B cell (primary cell): ENCODE results near the gene SLC26A8.

Experiments used
- EZH2 ChIP-seq: IDR thresholded peaks from 2 replicates; pipeline ENCODE4 v1.6.1; 2012; ENCODE audit warnings: borderline replicate concordance, low read depth, mild to moderate bottlenecking, moderate library complexity, low read length; ENCODE audit not compliant: insufficient read depth, poor library complexity, severe bottlenecking
- TF ChIP-seq, protein P1 (sequence below): fragments of 200-600 bp; IDR thresholded peaks from one replicate; pipeline ENCODE4 v1.8.0; 2022; ENCODE audit warnings: antibody characterized with exemption, mild to moderate bottlenecking

DNA sequence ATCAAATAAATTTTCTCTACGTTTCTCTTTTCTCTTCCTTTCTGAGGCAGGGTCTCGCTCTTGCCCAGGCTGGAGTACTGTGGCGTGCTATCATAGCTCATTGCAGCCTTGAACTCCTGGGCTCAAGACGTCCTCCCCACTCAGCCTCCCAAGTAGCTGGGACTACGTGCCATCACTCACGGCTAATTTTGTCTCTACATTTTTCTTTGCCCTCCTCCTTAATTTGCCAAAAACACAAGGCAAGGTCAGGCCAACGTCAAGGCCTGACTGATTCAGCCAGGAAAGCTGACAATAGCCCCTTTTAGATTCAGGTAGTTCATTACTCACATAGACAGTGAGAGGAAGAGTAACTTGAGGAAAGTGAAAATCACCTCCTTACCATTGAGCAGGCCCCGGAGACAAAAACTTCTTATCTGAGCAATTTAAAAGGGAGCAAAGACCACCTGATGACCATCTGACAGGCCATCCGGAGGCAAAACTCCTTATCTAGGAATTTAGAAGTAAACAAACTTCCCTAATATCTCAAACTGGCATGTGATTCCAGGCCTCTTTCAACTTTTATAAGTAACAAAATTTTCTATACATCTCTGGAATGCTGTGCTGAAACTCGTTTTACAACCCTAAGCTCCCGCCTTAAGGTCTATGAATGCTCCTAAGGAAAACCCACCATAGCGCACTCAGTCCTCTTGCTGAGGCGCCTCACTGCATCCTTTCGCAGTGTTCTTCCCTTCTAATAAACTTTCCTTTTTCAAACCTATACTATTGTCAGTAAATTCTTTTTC is 61.5 kb downstream of the SLC26A8 start:
- TF ChIP-seq, protein P1, sequence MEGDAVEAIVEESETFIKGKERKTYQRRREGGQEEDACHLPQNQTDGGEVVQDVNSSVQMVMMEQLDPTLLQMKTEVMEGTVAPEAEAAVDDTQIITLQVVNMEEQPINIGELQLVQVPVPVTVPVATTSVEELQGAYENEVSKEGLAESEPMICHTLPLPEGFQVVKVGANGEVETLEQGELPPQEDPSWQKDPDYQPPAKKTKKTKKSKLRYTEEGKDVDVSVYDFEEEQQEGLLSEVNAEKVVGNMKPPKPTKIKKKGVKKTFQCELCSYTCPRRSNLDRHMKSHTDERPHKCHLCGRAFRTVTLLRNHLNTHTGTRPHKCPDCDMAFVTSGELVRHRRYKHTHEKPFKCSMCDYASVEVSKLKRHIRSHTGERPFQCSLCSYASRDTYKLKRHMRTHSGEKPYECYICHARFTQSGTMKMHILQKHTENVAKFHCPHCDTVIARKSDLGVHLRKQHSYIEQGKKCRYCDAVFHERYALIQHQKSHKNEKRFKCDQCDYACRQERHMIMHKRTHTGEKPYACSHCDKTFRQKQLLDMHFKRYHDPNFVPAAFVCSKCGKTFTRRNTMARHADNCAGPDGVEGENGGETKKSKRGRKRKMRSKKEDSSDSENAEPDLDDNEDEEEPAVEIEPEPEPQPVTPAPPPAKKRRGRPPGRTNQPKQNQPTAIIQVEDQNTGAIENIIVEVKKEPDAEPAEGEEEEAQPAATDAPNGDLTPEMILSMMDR, result no peak
- TF ChIP-seq EZH2, result no peak
